HG02678 (cell line): ENCODE results near the gene TRAPPC2L.

Experiments used
- ATAC-seq: cut with Tn5 transposase; IDR thresholded peaks from one replicate; pipeline ENCODE4 v1.9.1; 2021; ENCODE audit warnings: mild to moderate bottlenecking, moderate library complexity; ENCODE audit not compliant: unreplicated experiment

The TRAPPC2L gene

GRCh38 chr16:88839026-88839529, 17.8 kb upstream of the TRAPPC2L start:
- no peak for ATAC-seq

- ATAC-seq, result no peak
Measured at GRCh38 chr16:88839745-88840599, 17.0 kb upstream of the TRAPPC2L start.

- no peak for ATAC-seq
Measured at GRCh38 chr16:88840600-88841215, 16.2 kb upstream of the TRAPPC2L start.

GRCh38 chr16:88841521-88842307, 15.2 kb upstream of the TRAPPC2L start:
- no peak for ATAC-seq

- ATAC-seq, result no peak
Measured at GRCh38 chr16:88842308-88842756, 14.6 kb upstream of the TRAPPC2L start.

GRCh38 chr16:88842806-88843205, 14.1 kb upstream of the TRAPPC2L start:
- no peak for ATAC-seq

- no peak for ATAC-seq
Measured at GRCh38 chr16:88843256-88843655, 13.7 kb upstream of the TRAPPC2L start.

- no peak for ATAC-seq
Measured at GRCh38 chr16:88844419-88845036, 12.4 kb upstream of the TRAPPC2L start.

- ATAC-seq, result no peak
Measured at GRCh38 chr16:88846088-88846487, 10.8 kb upstream of the TRAPPC2L start.

- ATAC-seq, result no peak
Measured at GRCh38 chr16:88847654-88848053, 9.3 kb upstream of the TRAPPC2L start.

GRCh38 chr16:88848557-88848956, 8.4 kb upstream of the TRAPPC2L start:
- ATAC-seq, result no peak

- no peak for ATAC-seq
Measured at GRCh38 chr16:88850531-88851199, 6.3 kb upstream of the TRAPPC2L start.

GRCh38 chr16:88851616-88852015, 5.3 kb upstream of the TRAPPC2L start:
- ATAC-seq, result no peak

GRCh38 chr16:88853325-88853941, 3.5 kb upstream of the TRAPPC2L start:
- no peak for ATAC-seq

- ATAC-seq, result no peak
Measured at GRCh38 chr16:88854306-88855111, 2.4 kb upstream of the TRAPPC2L start.

- no peak for ATAC-seq
Measured at GRCh38 chr16:88855176-88855575, 1.8 kb upstream of the TRAPPC2L start.

GRCh38 chr16:88855736-88856121, 1.2 kb upstream of the TRAPPC2L start:
- no peak for ATAC-seq

- no peak for ATAC-seq
Measured at GRCh38 chr16:88856122-88856827, 652 bp upstream of the TRAPPC2L start.
